NB4 (cell line): ENCODE results near the gene RIBC2.

Source experiments
- DNase-seq: peaks from one replicate; pipeline ENCODE4 v3.0.0; 2010; ENCODE audit warnings: low read depth
- H3K4me3 ChIP-seq: one replicate; pipeline ENCODE4 v1.5.1; 2011; ENCODE audit warnings: mild to moderate bottlenecking, low read depth, low read length, moderate library complexity
- MYC ChIP-seq: IDR thresholded peaks from 2 replicates; pipeline ENCODE4 v1.6.1; 2011; ENCODE audit warnings: low read depth, low read length
- POLR2A ChIP-seq: IDR thresholded peaks from 2 replicates; pipeline ENCODE4 v1.6.1; 2011; ENCODE audit warnings: mild to moderate bottlenecking; ENCODE audit not compliant: insufficient read length; ENCODE audit errors: extremely low read depth
- TF ChIP-seq, protein P1 (sequence below): IDR thresholded peaks from one replicate; pipeline ENCODE4 v1.5.1; 2012; ENCODE audit warnings: low read depth, low read length
- TF ChIP-seq, protein P2 (sequence below): IDR thresholded peaks from 2 replicates; pipeline ENCODE4 v1.6.1; 2011; ENCODE audit warnings: low read depth, low read length

RIBC2 gene

DNA sequence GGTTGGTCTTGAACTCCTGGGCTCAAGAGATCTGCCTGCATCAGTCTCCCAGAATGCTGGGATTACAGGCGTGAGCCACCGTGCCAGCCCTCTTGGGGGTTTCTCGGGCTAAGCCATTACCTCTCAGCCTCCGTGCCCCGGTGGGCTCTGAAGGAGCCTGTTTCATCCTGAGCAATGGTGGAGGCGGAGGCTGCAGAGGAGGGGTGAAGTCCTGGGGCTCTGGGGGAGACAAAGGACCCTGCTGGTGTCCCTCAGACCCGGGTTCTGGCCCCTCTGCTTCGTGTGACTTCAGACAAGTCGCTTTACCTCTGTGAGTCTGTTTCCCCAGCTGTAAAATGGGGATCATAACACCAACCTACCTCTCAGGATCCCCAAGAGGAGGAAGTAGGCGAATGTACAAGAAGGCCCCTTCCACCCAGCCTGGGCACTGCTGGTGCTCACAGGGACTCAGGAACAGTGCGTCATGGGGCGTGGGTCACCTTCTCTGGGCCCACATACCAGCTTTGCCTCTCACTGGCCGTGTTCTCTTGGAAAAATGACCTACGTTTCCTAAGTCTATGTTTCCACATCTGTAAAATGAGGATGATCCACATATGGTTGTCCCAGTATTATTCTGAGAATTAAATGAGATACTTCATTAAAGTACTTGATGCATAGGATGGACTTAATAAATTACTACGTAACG, 36.8 kb downstream of the RIBC2 start:
- no peak for DNase-seq
- no peak overlapping the region for H3K4me3 ChIP-seq
- TF ChIP-seq MYC = no peak

GRCh38 chr22:45450921-45451651, 37.6 kb downstream of the RIBC2 start:
- H3K4me3 ChIP-seq = no peak overlapping the region
- no peak for TF ChIP-seq MYC
- TF ChIP-seq, protein P1, sequence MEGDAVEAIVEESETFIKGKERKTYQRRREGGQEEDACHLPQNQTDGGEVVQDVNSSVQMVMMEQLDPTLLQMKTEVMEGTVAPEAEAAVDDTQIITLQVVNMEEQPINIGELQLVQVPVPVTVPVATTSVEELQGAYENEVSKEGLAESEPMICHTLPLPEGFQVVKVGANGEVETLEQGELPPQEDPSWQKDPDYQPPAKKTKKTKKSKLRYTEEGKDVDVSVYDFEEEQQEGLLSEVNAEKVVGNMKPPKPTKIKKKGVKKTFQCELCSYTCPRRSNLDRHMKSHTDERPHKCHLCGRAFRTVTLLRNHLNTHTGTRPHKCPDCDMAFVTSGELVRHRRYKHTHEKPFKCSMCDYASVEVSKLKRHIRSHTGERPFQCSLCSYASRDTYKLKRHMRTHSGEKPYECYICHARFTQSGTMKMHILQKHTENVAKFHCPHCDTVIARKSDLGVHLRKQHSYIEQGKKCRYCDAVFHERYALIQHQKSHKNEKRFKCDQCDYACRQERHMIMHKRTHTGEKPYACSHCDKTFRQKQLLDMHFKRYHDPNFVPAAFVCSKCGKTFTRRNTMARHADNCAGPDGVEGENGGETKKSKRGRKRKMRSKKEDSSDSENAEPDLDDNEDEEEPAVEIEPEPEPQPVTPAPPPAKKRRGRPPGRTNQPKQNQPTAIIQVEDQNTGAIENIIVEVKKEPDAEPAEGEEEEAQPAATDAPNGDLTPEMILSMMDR = no peak
- TF ChIP-seq POLR2A = no peak
- TF ChIP-seq, protein P2, sequence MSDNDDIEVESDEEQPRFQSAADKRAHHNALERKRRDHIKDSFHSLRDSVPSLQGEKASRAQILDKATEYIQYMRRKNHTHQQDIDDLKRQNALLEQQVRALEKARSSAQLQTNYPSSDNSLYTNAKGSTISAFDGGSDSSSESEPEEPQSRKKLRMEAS = no peak
- no peak for DNase-seq

DNA sequence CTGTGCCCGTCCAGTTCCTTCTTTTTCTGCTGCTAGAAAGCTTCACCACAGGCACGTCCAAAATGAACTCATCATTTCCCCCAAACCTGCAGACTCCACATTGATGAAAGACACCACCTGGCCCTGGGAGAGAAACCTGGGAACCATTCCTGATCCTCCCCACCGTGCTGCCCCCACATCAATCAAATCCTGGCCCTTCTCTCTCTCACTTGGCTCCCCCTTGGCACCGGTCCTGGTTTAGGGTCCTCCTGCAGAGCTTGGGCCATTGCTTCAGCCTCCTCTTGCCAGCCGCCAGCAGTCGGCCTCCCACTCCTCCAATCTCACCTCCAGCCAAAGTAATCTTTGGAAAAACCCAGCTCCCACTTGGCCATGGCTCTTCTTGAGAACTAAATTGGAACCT, 38.5 kb downstream of the RIBC2 start:
- no peak for TF ChIP-seq MYC
- TF ChIP-seq, protein P2 = no peak
- TF ChIP-seq, protein P1 = no peak
- TF ChIP-seq POLR2A = no peak
- no peak overlapping the region for H3K4me3 ChIP-seq
- DNase-seq = no peak

- H3K4me3 ChIP-seq = no peak overlapping the region
- no peak for TF ChIP-seq MYC
- TF ChIP-seq, protein P2 = no peak
- TF ChIP-seq, protein P1 = no peak
- TF ChIP-seq POLR2A = no peak
- DNase-seq = no peak
Observed at GRCh38 chr22:45452565-45453379, 39.3 kb downstream of the RIBC2 start.

DNA sequence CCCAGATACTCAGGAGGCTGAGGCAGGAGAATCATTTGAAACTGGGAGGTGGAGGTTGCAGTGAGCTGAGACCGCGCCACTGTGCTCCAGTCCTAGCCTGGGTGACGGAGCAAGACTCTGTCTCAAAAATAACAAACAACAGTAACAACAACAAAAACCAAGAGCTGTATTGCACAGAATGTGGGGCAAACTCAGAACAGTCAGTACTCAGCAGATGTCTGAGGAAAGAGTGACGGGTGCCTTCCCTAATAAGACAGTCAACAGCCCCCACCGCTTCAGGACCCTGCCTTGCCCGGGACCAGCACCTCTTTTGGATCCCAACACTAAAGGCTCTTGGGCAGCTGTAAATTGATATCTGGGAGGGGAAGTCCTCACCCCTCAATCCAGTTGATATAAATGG, 40.3 kb downstream of the RIBC2 start:
- TF ChIP-seq, protein P2 = no peak
- no peak for DNase-seq

DNA sequence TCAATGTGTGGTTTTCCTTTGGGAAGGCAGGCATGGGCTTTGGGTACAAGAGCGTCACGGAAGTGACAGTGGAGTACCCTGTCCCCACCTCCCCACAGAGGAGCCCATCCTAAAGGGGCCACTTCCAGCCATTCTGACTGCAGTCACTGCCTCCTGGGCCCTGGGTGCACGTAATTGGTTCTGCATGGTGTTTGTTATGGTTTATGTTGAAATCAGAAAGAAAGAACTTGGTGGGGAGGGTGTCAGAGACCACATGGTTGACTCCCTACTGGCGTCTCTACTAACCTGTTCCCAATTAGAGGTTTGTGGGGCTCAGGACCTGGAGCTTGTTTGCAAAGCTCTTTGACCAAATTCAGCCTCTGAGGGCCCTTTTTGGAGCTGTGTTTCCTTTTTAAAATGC, 40.8 kb downstream of the RIBC2 start:
- DNase-seq = peak; percentile 76
- H3K4me3 ChIP-seq = no peak overlapping the region
- TF ChIP-seq POLR2A (no peak), MYC (no peak)
- TF ChIP-seq, protein P2 = no peak
- TF ChIP-seq, protein P1 = no peak

More for the DNA sequence above, 40.3 kb downstream of the RIBC2 start:
- H3K4me3 ChIP-seq = no peak overlapping the region
